PC-9 (cell line): ENCODE data around the gene EVA1C.

ENCODE experiments used
- EZH2 ChIP-seq: fragments of 200-600 bp; sonication (generic); IDR thresholded peaks from 2 replicates; pipeline ENCODE4 v1.8.0; 2017; ENCODE audit warnings: antibody characterized with exemption, low read depth
- TF ChIP-seq, protein P1 (sequence below): fragments of 200-600 bp; sonication (generic); conservative IDR thresholded peaks from 2 replicates; pipeline ENCODE4 v1.6.1; 2017; ENCODE audit warnings: mixed run types, antibody characterized with exemption, mild to moderate bottlenecking, moderate library complexity

- TF ChIP-seq EZH2: no peak
- TF ChIP-seq, protein P1, sequence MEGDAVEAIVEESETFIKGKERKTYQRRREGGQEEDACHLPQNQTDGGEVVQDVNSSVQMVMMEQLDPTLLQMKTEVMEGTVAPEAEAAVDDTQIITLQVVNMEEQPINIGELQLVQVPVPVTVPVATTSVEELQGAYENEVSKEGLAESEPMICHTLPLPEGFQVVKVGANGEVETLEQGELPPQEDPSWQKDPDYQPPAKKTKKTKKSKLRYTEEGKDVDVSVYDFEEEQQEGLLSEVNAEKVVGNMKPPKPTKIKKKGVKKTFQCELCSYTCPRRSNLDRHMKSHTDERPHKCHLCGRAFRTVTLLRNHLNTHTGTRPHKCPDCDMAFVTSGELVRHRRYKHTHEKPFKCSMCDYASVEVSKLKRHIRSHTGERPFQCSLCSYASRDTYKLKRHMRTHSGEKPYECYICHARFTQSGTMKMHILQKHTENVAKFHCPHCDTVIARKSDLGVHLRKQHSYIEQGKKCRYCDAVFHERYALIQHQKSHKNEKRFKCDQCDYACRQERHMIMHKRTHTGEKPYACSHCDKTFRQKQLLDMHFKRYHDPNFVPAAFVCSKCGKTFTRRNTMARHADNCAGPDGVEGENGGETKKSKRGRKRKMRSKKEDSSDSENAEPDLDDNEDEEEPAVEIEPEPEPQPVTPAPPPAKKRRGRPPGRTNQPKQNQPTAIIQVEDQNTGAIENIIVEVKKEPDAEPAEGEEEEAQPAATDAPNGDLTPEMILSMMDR: no peak
Observed at GRCh38 chr21:32377991-32378390, 34.5 kb upstream of the EVA1C start.
